WI38 (cell line): ENCODE measurements around the gene KLF2.
"Not testable (repeated sequence)": the region's sequence is repeated elsewhere in the genome, so short reads cannot be mapped to it uniquely, and the experiment has no call there.

ENCODE experiments used
- H3K4me3 ChIP-seq: 2 replicates; pipeline ENCODE4 v1.5.1; 2011; ENCODE audit warnings: low read depth, mild to moderate bottlenecking, control low read depth, low read length
- TF ChIP-seq, protein P1 (sequence below): IDR thresholded peaks from 2 replicates; pipeline ENCODE4 v1.5.1; 2012; ENCODE audit warnings: low read depth, mild to moderate bottlenecking, control low read depth, low read length

The KLF2 gene

DNA sequence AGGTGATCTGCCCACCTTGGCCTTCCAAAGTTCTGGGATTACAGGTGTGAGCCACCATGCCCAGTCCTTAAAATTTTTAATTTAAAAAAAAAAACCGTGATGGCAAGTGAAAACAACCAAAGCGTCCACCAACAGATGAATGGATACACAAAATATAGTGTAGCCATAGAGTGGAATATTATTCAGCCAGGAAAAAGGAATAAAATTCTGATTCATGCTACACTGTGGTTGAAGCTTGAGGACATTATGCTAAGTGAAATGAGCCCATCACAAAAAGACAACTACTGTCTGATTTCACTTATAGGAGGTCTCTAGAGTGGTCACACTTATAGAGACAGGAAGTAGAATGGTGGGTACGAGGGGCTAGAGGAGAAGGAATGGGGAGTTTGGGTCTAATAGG lies 26.3 kb upstream of the KLF2 start:
- TF ChIP-seq, protein P1, sequence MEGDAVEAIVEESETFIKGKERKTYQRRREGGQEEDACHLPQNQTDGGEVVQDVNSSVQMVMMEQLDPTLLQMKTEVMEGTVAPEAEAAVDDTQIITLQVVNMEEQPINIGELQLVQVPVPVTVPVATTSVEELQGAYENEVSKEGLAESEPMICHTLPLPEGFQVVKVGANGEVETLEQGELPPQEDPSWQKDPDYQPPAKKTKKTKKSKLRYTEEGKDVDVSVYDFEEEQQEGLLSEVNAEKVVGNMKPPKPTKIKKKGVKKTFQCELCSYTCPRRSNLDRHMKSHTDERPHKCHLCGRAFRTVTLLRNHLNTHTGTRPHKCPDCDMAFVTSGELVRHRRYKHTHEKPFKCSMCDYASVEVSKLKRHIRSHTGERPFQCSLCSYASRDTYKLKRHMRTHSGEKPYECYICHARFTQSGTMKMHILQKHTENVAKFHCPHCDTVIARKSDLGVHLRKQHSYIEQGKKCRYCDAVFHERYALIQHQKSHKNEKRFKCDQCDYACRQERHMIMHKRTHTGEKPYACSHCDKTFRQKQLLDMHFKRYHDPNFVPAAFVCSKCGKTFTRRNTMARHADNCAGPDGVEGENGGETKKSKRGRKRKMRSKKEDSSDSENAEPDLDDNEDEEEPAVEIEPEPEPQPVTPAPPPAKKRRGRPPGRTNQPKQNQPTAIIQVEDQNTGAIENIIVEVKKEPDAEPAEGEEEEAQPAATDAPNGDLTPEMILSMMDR = no peak
- no peak overlapping the region for H3K4me3 ChIP-seq

DNA sequence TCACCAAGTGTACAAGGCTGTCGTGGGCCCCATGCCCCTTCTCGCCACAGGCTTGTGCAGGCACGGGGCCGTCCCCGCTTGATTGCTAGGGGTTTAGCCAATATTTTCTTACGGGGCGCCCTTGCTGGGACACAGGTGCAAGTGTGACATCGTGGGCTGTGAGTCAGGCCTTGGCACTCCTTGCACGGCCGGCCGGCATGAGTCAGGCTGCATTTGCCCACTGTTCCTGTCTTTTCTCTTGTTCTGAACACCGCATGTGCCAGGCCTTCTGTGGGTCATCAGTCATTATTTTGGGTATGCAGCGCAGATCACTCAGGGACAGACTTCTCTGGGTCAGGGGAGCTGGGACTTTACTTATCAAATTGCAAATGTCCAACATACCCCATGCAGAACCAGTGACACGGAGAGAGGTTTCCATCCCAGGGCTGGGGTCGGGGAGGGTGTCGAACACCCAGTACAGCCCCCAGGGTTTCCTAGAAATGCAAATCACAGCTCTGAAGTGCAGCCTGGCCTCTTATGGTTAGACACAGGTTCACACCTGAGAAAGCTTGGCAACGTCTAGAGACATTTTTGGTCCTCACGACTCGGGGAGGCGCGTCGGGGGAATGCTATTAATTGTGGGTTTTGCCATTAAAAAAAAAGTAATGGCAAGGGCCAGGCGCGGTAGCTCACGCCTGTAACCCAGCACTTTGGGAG lies 22.5 kb upstream of the KLF2 start:
- TF ChIP-seq, protein P1 = no peak
- no peak overlapping the region for H3K4me3 ChIP-seq

DNA sequence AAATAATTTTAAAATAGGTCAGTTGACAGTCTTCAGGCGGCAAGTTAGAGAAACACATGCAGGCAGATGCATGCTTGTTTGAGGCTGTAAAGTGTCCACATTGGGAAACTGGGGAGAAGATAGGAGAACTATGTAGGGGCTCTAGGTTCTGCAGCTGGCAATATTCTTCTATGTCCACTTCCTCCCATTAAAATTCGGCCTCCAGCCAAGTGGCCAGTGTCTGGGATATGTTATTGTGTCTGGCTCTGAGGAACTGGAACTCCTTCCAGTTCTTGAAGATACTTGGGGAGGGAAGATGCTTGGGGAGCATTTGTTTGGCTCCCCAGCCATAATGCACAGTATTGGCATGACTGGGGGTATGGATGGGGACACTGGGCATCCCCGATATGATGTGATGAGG lies 20.9 kb upstream of the KLF2 start:
- no peak overlapping the region for H3K4me3 ChIP-seq
- TF ChIP-seq, protein P1 = no peak

DNA sequence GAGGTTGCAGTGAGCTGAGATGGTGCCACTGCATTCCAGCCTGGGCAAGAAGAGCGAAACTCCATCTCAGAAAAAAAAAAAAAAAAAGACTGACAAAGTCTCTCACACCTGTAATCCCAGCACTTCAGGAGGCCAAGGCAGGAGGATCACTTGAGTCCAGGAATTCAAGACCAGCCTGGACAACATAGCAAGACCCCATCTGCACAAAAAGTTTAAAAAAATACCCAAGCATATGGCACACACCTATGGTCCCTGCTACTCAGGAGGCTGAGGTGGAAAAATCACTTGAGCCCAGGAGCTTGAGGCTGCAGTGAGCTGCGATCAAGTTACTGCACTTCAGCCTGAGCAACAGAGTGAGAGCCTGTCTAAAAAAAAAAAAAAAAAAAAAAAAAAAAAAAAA lies 20.1 kb upstream of the KLF2 start:
- not testable (repeated sequence) for H3K4me3 ChIP-seq

DNA sequence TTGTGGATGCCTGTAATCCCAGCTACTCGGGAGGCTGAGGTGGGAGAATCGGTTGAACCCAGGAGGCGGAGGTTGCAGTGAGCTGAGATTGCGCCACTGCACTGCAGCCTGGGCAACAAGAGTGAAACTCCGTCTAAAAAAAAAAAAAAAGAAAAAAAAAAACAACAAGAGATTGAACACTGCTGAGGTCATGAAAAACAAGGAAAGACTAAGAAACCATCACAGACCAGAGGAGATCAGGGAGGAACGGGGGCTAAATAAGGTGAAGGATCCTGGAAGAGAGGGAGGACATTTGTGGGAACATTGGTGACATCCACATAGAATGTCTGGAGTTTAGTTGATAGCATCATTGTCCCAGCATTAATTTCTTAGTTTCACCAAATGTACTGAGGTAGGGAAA lies 19.6 kb upstream of the KLF2 start:
- not testable (repeated sequence) for H3K4me3 ChIP-seq

DNA sequence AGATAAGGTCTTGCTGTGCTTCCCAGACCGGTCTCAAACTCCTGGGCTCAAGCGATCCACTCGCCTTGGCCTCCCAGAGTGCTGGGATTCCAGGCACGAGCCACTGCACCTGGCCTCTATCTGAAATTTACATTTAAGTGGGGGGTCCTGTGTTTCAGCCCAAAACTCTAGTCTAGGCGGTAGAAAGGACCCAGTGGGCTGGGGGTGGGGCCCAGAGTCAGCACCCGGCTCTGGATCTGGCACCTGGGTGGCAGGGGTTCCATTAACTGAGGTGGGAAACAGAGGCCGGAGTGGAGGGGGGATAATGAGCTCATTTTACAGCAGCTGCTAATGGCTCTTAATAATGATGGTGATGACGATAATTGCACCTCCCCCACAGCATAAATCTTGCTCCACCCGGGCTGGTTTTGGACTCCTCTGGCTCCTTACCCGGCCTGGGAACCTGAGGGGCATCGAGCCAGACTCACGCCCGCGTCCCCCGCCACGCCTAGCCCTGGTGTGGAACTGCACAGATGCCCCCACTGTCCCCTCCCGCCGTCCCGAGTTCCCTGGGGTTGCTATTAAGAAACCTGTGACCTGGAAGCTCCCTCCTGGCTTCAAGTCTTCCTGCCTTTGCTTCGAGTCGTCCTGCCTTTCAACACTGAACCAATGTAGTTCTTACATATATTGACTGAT lies 17.8 kb upstream of the KLF2 start:
- no peak overlapping the region for H3K4me3 ChIP-seq
- TF ChIP-seq, protein P1 = no peak

DNA sequence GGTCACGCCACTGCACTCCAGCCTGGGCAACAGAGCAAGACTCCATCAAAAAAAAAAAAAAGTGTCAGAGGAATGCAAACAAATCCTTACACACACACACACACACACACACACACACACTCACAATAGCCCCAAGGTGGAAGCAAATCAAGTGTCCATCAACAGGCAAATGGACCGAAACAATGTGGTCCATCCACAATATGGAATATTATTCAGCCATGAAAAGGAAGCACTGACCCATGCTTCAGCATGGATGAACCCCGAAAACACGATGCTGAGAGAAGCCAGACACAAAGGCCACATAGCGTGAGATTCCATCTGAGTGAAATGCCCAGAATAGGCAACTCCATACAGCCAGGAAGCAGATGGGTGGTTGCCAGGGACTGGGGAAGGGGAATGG lies 16.5 kb upstream of the KLF2 start:
- no peak overlapping the region for H3K4me3 ChIP-seq

DNA sequence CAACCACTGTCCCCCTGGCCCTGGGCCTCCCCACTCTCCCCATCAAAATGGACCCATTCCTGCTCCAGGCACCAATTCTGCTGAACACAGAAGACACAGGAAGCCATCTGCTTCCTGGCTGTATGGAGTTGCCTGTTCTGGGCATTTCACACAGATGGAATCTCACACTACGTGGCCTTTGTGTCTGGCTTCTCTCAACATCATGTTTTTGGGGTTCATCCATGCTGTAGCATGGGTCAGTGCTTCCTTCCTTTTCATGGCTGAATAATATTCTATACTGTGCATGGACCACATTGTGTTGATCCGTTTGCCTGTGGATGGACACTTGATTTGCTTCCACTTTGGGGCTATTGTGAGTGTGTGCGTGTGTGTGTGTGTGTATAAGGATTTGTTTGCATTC lies 15.0 kb upstream of the KLF2 start:
- no peak overlapping the region for H3K4me3 ChIP-seq
- TF ChIP-seq, protein P1 = no peak

More for the DNA sequence above, 16.5 kb upstream of the KLF2 start:
- TF ChIP-seq, protein P1 = no peak
